Panc1 (cell line): Measurements from ENCODE around the gene EDN3.

Source experiments
- CTCF ChIP-seq: fragments of 450-650 bp; IDR thresholded peaks from 2 replicates; pipeline ENCODE4 v1.5.1; 2017; ENCODE audit warnings: mild to moderate bottlenecking
- POLR2AphosphoS5 ChIP-seq: IDR thresholded peaks from 2 replicates; pipeline ENCODE4 v1.6.1; 2012; ENCODE audit warnings: mild to moderate bottlenecking, low read depth, low read length, moderate library complexity
- SIN3A ChIP-seq: IDR thresholded peaks from 2 replicates; pipeline ENCODE4 v1.6.1; 2012; ENCODE audit warnings: low read depth, mild to moderate bottlenecking, low read length, moderate library complexity, borderline replicate concordance; ENCODE audit not compliant: insufficient read depth
- TCF7L2 ChIP-seq: IDR thresholded peaks from 2 replicates; pipeline ENCODE4 v1.6.1; 2011; ENCODE audit warnings: mild to moderate bottlenecking, low read depth, low read length, inconsistent platforms
- TF ChIP-seq, protein P1 (sequence below), 2 experiments: IDR thresholded peaks; 2 replicates each; pipeline ENCODE4 v1.6.1; 2011 to 2012; ENCODE audit warnings: low read depth in 2 of 2, control low read depth in 1 of 2, low read length in 1 of 2, mild to moderate bottlenecking in 1 of 2, moderate library complexity in 1 of 2; ENCODE audit not compliant: insufficient read depth in 1 of 2

DNA sequence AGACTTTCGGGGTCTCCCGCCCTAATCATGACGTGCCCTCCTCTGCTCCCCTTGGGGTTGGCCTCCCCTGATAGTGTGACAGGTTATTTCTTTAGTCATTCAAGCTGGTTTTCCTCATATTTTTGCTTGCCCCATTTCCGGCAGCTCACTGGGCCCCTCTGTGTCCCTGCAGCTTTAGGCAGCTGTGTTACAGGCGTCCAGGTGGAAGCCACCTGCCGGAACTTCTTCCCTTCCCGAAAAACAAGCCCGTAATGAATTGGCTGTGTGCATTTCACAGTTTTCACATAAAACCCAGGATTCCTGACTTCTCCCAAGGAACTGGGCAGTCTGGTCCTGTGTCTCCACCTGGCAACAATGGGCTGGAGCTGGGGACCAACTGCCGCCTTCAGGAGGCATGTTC, 52.6 kb downstream of the EDN3 start:
- no peak for TF ChIP-seq CTCF
- TF ChIP-seq POLR2AphosphoS5, result no peak
- no peak for TF ChIP-seq TCF7L2
- TF ChIP-seq SIN3A, result no peak
- TF ChIP-seq, protein P1, sequence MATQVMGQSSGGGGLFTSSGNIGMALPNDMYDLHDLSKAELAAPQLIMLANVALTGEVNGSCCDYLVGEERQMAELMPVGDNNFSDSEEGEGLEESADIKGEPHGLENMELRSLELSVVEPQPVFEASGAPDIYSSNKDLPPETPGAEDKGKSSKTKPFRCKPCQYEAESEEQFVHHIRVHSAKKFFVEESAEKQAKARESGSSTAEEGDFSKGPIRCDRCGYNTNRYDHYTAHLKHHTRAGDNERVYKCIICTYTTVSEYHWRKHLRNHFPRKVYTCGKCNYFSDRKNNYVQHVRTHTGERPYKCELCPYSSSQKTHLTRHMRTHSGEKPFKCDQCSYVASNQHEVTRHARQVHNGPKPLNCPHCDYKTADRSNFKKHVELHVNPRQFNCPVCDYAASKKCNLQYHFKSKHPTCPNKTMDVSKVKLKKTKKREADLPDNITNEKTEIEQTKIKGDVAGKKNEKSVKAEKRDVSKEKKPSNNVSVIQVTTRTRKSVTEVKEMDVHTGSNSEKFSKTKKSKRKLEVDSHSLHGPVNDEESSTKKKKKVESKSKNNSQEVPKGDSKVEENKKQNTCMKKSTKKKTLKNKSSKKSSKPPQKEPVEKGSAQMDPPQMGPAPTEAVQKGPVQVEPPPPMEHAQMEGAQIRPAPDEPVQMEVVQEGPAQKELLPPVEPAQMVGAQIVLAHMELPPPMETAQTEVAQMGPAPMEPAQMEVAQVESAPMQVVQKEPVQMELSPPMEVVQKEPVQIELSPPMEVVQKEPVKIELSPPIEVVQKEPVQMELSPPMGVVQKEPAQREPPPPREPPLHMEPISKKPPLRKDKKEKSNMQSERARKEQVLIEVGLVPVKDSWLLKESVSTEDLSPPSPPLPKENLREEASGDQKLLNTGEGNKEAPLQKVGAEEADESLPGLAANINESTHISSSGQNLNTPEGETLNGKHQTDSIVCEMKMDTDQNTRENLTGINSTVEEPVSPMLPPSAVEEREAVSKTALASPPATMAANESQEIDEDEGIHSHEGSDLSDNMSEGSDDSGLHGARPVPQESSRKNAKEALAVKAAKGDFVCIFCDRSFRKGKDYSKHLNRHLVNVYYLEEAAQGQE (IDR thresholded peaks at IDR 0.05; ENCODE audit: insufficient read depth in 1 of 2, low read depth in 2 of 2, low read length in 1 of 2), result no peak
